ENCODE results near the gene SMYD1. TPM values are rescaled to one million over a fixed set of nuclear protein-coding genes. Genes with fewer than 3 reads are reported as not detected.

The SMYD1 gene
- total and polyA plus RNA-seq, 10 of the 15 experiments (the other 5 are each of a cell fraction or from before 2014, with no cell fraction given), result 0.09 TPM; not detected in 9

DNA sequence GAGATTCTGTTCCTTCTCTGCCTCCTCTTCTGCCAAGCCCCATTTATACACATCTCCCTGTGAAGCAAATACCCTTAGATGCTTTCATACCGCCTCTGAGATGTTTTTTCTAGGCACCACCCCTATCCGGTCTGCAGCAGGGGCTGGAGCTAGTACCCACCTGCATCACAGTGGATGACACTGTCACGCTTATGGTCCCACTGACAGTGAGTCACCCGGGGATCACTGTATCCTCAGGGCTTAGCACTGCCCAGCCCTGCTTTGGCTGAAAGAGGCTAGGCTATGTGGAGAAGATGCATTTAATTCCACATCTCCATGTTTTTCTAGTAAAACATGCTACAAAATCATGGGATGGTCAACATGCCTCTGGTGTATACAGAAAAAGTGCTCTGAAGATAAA is 50.3 kb downstream of the SMYD1 start (continued):
- TF ChIP-seq, protein P1, sequence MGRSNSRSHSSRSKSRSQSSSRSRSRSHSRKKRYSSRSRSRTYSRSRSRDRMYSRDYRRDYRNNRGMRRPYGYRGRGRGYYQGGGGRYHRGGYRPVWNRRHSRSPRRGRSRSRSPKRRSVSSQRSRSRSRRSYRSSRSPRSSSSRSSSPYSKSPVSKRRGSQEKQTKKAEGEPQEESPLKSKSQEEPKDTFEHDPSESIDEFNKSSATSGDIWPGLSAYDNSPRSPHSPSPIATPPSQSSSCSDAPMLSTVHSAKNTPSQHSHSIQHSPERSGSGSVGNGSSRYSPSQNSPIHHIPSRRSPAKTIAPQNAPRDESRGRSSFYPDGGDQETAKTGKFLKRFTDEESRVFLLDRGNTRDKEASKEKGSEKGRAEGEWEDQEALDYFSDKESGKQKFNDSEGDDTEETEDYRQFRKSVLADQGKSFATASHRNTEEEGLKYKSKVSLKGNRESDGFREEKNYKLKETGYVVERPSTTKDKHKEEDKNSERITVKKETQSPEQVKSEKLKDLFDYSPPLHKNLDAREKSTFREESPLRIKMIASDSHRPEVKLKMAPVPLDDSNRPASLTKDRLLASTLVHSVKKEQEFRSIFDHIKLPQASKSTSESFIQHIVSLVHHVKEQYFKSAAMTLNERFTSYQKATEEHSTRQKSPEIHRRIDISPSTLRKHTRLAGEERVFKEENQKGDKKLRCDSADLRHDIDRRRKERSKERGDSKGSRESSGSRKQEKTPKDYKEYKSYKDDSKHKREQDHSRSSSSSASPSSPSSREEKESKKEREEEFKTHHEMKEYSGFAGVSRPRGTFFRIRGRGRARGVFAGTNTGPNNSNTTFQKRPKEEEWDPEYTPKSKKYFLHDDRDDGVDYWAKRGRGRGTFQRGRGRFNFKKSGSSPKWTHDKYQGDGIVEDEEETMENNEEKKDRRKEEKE (IDR thresholded peaks at IDR 0.05), result no peak
- TF ChIP-seq CBX5 (IDR thresholded peaks at IDR 0.05; ENCODE audit: low read depth) (no peak), ZNF217 (IDR thresholded peaks at IDR 0.05) (no peak), TCF12 (IDR thresholded peaks at IDR 0.05; ENCODE audit: low read depth, low read length) (no peak)

DNA sequence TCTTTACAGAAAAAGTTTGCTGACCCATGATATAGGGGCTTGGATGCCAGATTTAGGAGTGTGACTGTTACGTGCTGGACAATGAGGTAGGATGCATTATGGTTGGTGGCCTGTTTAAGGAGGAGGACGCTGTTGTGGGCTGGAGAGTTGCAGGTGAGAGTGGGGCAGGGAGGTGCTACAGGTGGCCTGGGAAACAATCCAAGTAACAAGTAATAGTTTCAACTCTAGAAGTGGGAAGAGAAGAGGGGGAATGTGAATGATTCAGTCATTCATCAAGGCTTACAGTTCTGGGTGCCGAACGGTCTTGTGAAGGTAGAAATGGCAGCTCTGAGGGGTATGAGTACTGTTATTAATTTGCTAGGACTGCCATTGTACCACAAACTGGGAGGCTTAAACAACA is 54.1 kb downstream of the SMYD1 start:
- Histone ChIP-seq H3K27ac (ENCODE audit: control insufficient read depth, insufficient read depth) (no peak overlapping the region), H2AFZ (ENCODE audit: control insufficient read depth, low read depth, low read length) (no peak overlapping the region), H3K4me2 (ENCODE audit: control insufficient read depth, insufficient read depth) (no peak overlapping the region), H3K9ac (ENCODE audit: control insufficient read depth, insufficient read depth, low read length) (no peak overlapping the region), H3K36me3 (ENCODE audit: control insufficient read depth in 2 of 2, insufficient read depth in 2 of 2, low read length in 1 of 2) (no peaks in the 10 kb centered on the region), H3K4me3 (no peak overlapping the region), H3K4me1 (ENCODE audit: control insufficient read depth, insufficient read depth, low read length) (no peaks in the 10 kb centered on the region), H3K79me2 (ENCODE audit: control insufficient read depth, insufficient read depth, low read length) (no peaks in the 10 kb centered on the region), H3K27me3 (replicated peaks in 1 of 2; ENCODE audit: control insufficient read depth in 2 of 2, insufficient read depth in 2 of 2, low read length in 1 of 2) (peaks cover 0 to 1% of the 10 kb centered on the region in 2 experiments; a peak in 2 of 4 replicates), H3K9me3 (replicated peaks; ENCODE audit: control insufficient read depth, insufficient read depth, low read length) (no peaks in the 10 kb centered on the region), H4K20me1 (ENCODE audit: control insufficient read depth, insufficient read depth) (no peaks in the 10 kb centered on the region)
- RAD21 ChIA-PET (ENCODE audit: unreplicated experiment), result no interaction called here
- WGBS (ENCODE audit: insufficient coverage, insufficient replicate concordance, low lambda C conversion rate, missing lambda C conversion rate), result 51% methylated on average over 4 of the region's 4 CpGs
- in situ Hi-C loops (cut with MboI) (no loop called here), intact Hi-C loops (cut with micrococcal nuclease; ENCODE audit: unreplicated experiment) (no loop called here)
- no peak for DNase-seq (ENCODE audit: low read depth, low spot score)
- SMC1A ChIA-PET (ENCODE audit: uncharacterized antibody, unreplicated experiment), result no interaction called here
- FAIRE-seq, result no peak
- POLR2A ChIA-PET, result no interaction called here
- BruUV-seq (replicated peaks), result no TSS peak
- no peak for ATAC-seq
- CTCF ChIA-PET, result no interaction called here
- TF ChIP-seq, protein P2, sequence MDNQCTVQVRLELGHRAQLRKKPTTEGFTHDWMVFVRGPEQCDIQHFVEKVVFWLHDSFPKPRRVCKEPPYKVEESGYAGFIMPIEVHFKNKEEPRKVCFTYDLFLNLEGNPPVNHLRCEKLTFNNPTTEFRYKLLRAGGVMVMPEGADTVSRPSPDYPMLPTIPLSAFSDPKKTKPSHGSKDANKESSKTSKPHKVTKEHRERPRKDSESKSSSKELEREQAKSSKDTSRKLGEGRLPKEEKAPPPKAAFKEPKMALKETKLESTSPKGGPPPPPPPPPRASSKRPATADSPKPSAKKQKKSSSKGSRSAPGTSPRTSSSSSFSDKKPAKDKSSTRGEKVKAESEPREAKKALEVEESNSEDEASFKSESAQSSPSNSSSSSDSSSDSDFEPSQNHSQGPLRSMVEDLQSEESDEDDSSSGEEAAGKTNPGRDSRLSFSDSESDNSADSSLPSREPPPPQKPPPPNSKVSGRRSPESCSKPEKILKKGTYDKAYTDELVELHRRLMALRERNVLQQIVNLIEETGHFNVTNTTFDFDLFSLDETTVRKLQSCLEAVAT (IDR thresholded peaks at IDR 0.05), result no peak
- TF ChIP-seq MYC (IDR thresholded peaks at IDR 0.05; ENCODE audit: insufficient read depth, insufficient read length, insufficient replicate concordance, low read length, severe bottlenecking) (no peak), POU2F2 (IDR thresholded peaks at IDR 0.05; ENCODE audit: borderline replicate concordance, low read depth, low read length) (no peak), KDM1A (IDR thresholded peaks at IDR 0.05; ENCODE audit: borderline replicate concordance) (no peak), ZZZ3 (IDR thresholded peaks at IDR 0.05; ENCODE audit: control insufficient read depth, insufficient read length, low read depth) (no peak), CBX3 (IDR thresholded peaks at IDR 0.05; ENCODE audit: borderline replicate concordance, low read depth) (no peak), NBN (IDR thresholded peaks at IDR 0.05) (no peak), SMARCA5 (IDR thresholded peaks at IDR 0.05) (no peak), PAX5 (IDR thresholded peaks at IDR 0.05; ENCODE audit: borderline replicate concordance, low read depth, low read length) (no peak), SUPT20H (IDR thresholded peaks at IDR 0.05; ENCODE audit: borderline replicate concordance, control insufficient read depth, low read depth, low read length) (no peak)
- TF ChIP-seq, protein P3, sequence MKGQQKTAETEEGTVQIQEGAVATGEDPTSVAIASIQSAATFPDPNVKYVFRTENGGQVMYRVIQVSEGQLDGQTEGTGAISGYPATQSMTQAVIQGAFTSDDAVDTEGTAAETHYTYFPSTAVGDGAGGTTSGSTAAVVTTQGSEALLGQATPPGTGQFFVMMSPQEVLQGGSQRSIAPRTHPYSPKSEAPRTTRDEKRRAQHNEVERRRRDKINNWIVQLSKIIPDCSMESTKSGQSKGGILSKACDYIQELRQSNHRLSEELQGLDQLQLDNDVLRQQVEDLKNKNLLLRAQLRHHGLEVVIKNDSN (IDR thresholded peaks at IDR 0.05; ENCODE audit: borderline replicate concordance, extremely low read length, insufficient read depth, low read depth, low read length), result no peak
- TF ChIP-seq, protein P4, sequence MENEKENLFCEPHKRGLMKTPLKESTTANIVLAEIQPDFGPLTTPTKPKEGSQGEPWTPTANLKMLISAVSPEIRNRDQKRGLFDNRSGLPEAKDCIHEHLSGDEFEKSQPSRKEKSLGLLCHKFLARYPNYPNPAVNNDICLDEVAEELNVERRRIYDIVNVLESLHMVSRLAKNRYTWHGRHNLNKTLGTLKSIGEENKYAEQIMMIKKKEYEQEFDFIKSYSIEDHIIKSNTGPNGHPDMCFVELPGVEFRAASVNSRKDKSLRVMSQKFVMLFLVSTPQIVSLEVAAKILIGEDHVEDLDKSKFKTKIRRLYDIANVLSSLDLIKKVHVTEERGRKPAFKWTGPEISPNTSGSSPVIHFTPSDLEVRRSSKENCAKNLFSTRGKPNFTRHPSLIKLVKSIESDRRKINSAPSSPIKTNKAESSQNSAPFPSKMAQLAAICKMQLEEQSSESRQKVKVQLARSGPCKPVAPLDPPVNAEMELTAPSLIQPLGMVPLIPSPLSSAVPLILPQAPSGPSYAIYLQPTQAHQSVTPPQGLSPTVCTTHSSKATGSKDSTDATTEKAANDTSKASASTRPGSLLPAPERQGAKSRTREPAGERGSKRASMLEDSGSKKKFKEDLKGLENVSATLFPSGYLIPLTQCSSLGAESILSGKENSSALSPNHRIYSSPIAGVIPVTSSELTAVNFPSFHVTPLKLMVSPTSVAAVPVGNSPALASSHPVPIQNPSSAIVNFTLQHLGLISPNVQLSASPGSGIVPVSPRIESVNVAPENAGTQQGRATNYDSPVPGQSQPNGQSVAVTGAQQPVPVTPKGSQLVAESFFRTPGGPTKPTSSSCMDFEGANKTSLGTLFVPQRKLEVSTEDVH (IDR thresholded peaks at IDR 0.05; ENCODE audit: low read depth, partially characterized antibody), result no peak

Data from GM12878 (cell line).